Neural cell (in vitro differentiated cells): ENCODE results near the gene CRYBB3. TPM values are rescaled to one million over a fixed set of nuclear protein-coding genes. Genes with fewer than 3 reads are reported as not detected.

Experiments
- H2AFZ ChIP-seq: fragments of 200-600, 300-800 bp; sonication (generic), shearing (Covaris generic); 2 replicates; pipeline ENCODE4 v1.6.0; 2014; ENCODE audit warnings: low read depth, mild to moderate bottlenecking, antibody characterized with exemption, low read length, moderate library complexity
- H3F3A ChIP-seq: fragments of 200-600 bp; shearing (Covaris generic); 2 replicates; pipeline ENCODE4 v1.6.1; 2016; ENCODE audit warnings: mild to moderate bottlenecking, moderate library complexity, mixed read lengths, antibody characterized with exemption, low read length; ENCODE audit not compliant: insufficient read depth, poor library complexity, severe bottlenecking
- H3K27ac ChIP-seq: fragments of 200-600, 300-800 bp; sonication (generic), shearing (Covaris generic); 2 replicates; pipeline ENCODE4 v1.5.1; 2014; ENCODE audit warnings: mild to moderate bottlenecking, low read length, moderate library complexity
- H3K27me3 ChIP-seq: fragments of 300-800, 200-600 bp; sonication (generic), shearing (Covaris generic); 2 replicates; pipeline ENCODE4 v1.6.0; 2014; ENCODE audit warnings: mild to moderate bottlenecking, low read depth, low read length, moderate library complexity; ENCODE audit not compliant: insufficient read depth
- H3K36me3 ChIP-seq: fragments of 300-800, 200-600 bp; sonication (generic), shearing (Covaris generic); 2 replicates; pipeline ENCODE4 v1.5.1; 2014; ENCODE audit warnings: mild to moderate bottlenecking, antibody characterized with exemption, low read length, moderate library complexity; ENCODE audit not compliant: insufficient read depth
- H3K4me2 ChIP-seq: fragments of 300-800, 200-600 bp; sonication (generic), shearing (Covaris generic); 2 replicates; pipeline ENCODE4 v1.6.0; 2014; ENCODE audit warnings: mild to moderate bottlenecking, low read length
- H3K4me3 ChIP-seq: fragments of 300-800, 200-600 bp; sonication (generic), shearing (Covaris generic); 2 replicates; pipeline ENCODE4 v1.5.1; 2014; ENCODE audit warnings: mild to moderate bottlenecking, low read length, moderate library complexity
- H3K79me2 ChIP-seq: fragments of 200-600 bp; shearing (Covaris generic); replicated peaks from 2 replicates; pipeline ENCODE4 v1.6.0; 2014; ENCODE audit warnings: mild to moderate bottlenecking, low read length, moderate library complexity; ENCODE audit not compliant: insufficient read depth
- H3K9ac ChIP-seq: fragments of 300-800, 200-600 bp; sonication (generic), shearing (Covaris generic); 2 replicates; pipeline ENCODE4 v1.6.1; 2016; ENCODE audit warnings: mild to moderate bottlenecking, low read length, mixed read lengths
- H3K9me2 ChIP-seq: fragments of 200-600 bp; shearing (Covaris generic); 2 replicates; pipeline ENCODE4 v1.6.1; 2016; ENCODE audit warnings: mild to moderate bottlenecking, low read length, mixed read lengths; ENCODE audit not compliant: insufficient read depth
- H3K9me3 ChIP-seq: fragments of 200-600, 300-800 bp; sonication (generic), shearing (Covaris generic); 2 replicates; pipeline ENCODE4 v1.6.1; 2016; ENCODE audit warnings: mild to moderate bottlenecking, mixed run types, low read length, moderate library complexity, mixed read lengths
- H4K20me1 ChIP-seq: fragments of 200-600 bp; shearing (Covaris generic); 2 replicates; pipeline ENCODE4 v1.6.1; 2016; ENCODE audit warnings: mild to moderate bottlenecking, mixed run types; ENCODE audit not compliant: insufficient read depth
- CTCF ChIP-seq: fragments of 450-650 bp; IDR thresholded peaks from 2 replicates; pipeline ENCODE4 v1.5.1; 2014; ENCODE audit warnings: antibody characterized with exemption, mild to moderate bottlenecking, moderate library complexity; ENCODE audit not compliant: poor library complexity, severe bottlenecking
- EP300 ChIP-seq: fragments of 450-650 bp; conservative IDR thresholded peaks from 2 replicates; pipeline ENCODE4 v1.6.1; 2014; ENCODE audit warnings: antibody characterized with exemption, mild to moderate bottlenecking, moderate library complexity; ENCODE audit not compliant: poor library complexity, severe bottlenecking
- EZH2 ChIP-seq: fragments of 200-600, 300-800 bp; shearing (Covaris generic), sonication (generic); IDR thresholded peaks from 2 replicates; pipeline ENCODE4 v1.6.1; 2014; ENCODE audit warnings: antibody characterized with exemption, low read length, borderline replicate concordance, mild to moderate bottlenecking; ENCODE audit not compliant: insufficient read depth, poor library complexity, severe bottlenecking
- MXI1 ChIP-seq: fragments of 450-650 bp; conservative IDR thresholded peaks from 2 replicates; pipeline ENCODE4 v1.6.1; 2014; ENCODE audit warnings: antibody characterized with exemption, mild to moderate bottlenecking; ENCODE audit not compliant: poor library complexity, severe bottlenecking
- POLR2AphosphoS5 ChIP-seq: IDR thresholded peaks from 2 replicates; pipeline ENCODE4 v1.6.1; 2012
- RAD21 ChIP-seq: fragments of 450-650 bp; conservative IDR thresholded peaks from 2 replicates; pipeline ENCODE4 v1.6.1; 2014; ENCODE audit warnings: antibody characterized with exemption, mild to moderate bottlenecking, moderate library complexity
- SMC3 ChIP-seq: fragments of 450-650 bp; conservative IDR thresholded peaks from 2 replicates; pipeline ENCODE4 v1.6.1; 2014; ENCODE audit warnings: antibody characterized with exemption, mild to moderate bottlenecking, moderate library complexity; ENCODE audit not compliant: poor library complexity
- TAF1 ChIP-seq: IDR thresholded peaks from 2 replicates; pipeline ENCODE4 v1.6.1; 2012; ENCODE audit warnings: low read depth
- polyA plus RNA-seq: library from polyadenylated mRNA; depleted of rRNA; stranded (reverse); fragments of >200 nt; gene quantifications from 2 replicates; pipeline ENCODE4 v1.2.3, GENCODE V29; 2014
- TF ChIP-seq, protein P1 (sequence below): IDR thresholded peaks from 2 replicates; pipeline ENCODE4 v1.6.1; 2012; ENCODE audit warnings: borderline replicate concordance

The CRYBB3 gene
- polyA plus RNA-seq, 1 donor from 2014 or later, result not detected

DNA sequence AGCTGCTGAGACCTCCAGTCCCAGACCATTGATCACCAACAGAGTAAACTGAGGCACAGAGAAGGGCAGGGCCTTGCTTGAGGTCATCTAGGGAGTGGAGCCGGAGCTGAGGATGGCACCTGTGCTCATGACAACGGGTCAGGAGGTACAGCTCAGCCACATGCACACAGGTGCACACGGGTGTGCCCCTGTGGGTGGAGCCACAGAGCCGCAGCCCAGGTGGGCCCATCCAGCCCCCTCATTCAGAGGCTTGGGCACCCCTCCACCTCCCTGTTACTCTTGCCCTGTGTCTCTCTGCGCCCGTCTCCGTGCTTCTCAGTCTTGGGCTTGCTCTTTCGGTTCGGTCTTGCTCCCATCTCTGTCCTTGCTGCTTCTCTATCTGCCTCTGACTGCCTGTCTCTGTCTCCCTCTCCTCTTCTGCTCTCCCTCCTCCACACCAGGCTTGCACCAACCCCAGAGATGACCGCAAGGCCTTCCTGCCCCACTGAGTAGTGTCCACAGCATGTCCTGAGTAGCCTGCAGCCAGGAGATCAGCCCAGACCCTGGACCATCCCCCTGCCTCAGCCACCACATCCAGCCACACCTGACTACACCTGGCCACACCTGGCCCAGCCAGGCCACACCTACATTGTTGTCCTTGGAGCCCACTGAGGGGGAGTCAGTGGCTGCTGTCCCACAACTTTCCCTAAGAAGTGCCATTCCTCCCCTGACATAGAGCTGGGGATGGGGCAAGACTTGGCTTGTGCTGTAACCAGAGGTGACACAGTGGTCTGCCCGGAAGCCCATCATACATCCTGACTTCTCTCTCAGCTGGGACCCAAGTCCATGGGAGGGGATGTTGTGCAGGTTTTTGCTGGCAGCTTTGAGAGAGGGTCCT lies 39.3 kb upstream of the CRYBB3 start:
- Histone ChIP-seq H3K9me3 (no peaks in the 10 kb centered on the region), H3K79me2 (no peaks in the 10 kb centered on the region), H3K27me3 (no peaks in the 10 kb centered on the region), H4K20me1 (no peaks in the 10 kb centered on the region), H3K9me2 (no peaks in the 10 kb centered on the region), H3K4me2 (no peak overlapping the region), H3K27ac (no peak overlapping the region), H3K9ac (no peak overlapping the region), H3F3A (no peaks in the 10 kb centered on the region), H2AFZ (no peak overlapping the region), H3K36me3 (no peaks in the 10 kb centered on the region), H3K4me3 (no peak overlapping the region)
- no peak for TF ChIP-seq RAD21

- Histone ChIP-seq H3K36me3 (no peaks in the 10 kb centered on the region), H2AFZ (no peak overlapping the region), H3K9ac (no peak overlapping the region), H3K27ac (no peak overlapping the region), H3K9me3 (no peaks in the 10 kb centered on the region), H3K27me3 (no peaks in the 10 kb centered on the region), H3K79me2 (no peaks in the 10 kb centered on the region), H4K20me1 (no peaks in the 10 kb centered on the region), H3F3A (no peaks in the 10 kb centered on the region), H3K4me3 (no peak overlapping the region), H3K9me2 (no peaks in the 10 kb centered on the region), H3K4me2 (no peak overlapping the region)
- TF ChIP-seq EP300, result no peak
- TF ChIP-seq SMC3, result no peak
- no peak for TF ChIP-seq TAF1
- TF ChIP-seq, protein P1, sequence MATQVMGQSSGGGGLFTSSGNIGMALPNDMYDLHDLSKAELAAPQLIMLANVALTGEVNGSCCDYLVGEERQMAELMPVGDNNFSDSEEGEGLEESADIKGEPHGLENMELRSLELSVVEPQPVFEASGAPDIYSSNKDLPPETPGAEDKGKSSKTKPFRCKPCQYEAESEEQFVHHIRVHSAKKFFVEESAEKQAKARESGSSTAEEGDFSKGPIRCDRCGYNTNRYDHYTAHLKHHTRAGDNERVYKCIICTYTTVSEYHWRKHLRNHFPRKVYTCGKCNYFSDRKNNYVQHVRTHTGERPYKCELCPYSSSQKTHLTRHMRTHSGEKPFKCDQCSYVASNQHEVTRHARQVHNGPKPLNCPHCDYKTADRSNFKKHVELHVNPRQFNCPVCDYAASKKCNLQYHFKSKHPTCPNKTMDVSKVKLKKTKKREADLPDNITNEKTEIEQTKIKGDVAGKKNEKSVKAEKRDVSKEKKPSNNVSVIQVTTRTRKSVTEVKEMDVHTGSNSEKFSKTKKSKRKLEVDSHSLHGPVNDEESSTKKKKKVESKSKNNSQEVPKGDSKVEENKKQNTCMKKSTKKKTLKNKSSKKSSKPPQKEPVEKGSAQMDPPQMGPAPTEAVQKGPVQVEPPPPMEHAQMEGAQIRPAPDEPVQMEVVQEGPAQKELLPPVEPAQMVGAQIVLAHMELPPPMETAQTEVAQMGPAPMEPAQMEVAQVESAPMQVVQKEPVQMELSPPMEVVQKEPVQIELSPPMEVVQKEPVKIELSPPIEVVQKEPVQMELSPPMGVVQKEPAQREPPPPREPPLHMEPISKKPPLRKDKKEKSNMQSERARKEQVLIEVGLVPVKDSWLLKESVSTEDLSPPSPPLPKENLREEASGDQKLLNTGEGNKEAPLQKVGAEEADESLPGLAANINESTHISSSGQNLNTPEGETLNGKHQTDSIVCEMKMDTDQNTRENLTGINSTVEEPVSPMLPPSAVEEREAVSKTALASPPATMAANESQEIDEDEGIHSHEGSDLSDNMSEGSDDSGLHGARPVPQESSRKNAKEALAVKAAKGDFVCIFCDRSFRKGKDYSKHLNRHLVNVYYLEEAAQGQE, result no peak
- TF ChIP-seq CTCF, result no peak
- TF ChIP-seq RAD21, result no peak
- TF ChIP-seq POLR2AphosphoS5, result no peak
- no peak for TF ChIP-seq MXI1
- no peak for TF ChIP-seq EZH2
Measured at GRCh38 chr22:25161017-25161915, 38.4 kb upstream of the CRYBB3 start.
